ENCODE data around the gene EMP1. TPM values are rescaled to one million over a fixed set of nuclear protein-coding genes. Genes with fewer than 3 reads are reported as not detected.
A peak's percentile ranks its signal among the peaks of the same experiment; 100 is the strongest.

The EMP1 gene
- total RNA-seq, 2 donors from 2014 or later = 265 to 667 TPM

- no peaks in the 10 kb centered on the region for H3K9me3 ChIP-seq
- no peaks in the 10 kb centered on the region for H3K27me3 ChIP-seq
- no peak for DNase-seq
- intact Hi-C loops (cut with DNase I) = loop anchor here (10.0 kb wide), 1 partner anchor 235 kb away; no protein-coding TSS in a partner anchor
- no peaks in the 10 kb centered on the region for H3K36me3 ChIP-seq
- H3K4me3 ChIP-seq = no peak overlapping the region
- TF ChIP-seq CTCF (IDR thresholded peaks at IDR 0.05) = no peak
- H3K9ac ChIP-seq (ENCODE audit: low read depth in 2 of 2, low read length in 2 of 2) = no peak overlapping the region
- no peak overlapping the region for H3K27ac ChIP-seq
- no peaks in the 10 kb centered on the region for H3K4me1 ChIP-seq
Observed at GRCh38 chr12:13219320-13219719, 22.8 kb downstream of the EMP1 start.

GRCh38 chr12:13220838-13221237, 24.3 kb downstream of the EMP1 start:
- H3K27me3 ChIP-seq = no peaks in the 10 kb centered on the region
- no peaks in the 10 kb centered on the region for H3K9me3 ChIP-seq
- DNase-seq = no peak
- no peaks in the 10 kb centered on the region for H3K4me1 ChIP-seq
- TF ChIP-seq CTCF (IDR thresholded peaks at IDR 0.05) = no peak
- H3K27ac ChIP-seq = no peak overlapping the region
- intact Hi-C loops (cut with DNase I) = no loop called here
- no peak overlapping the region for H3K9ac ChIP-seq (ENCODE audit: low read depth in 2 of 2, low read length in 2 of 2)
- H3K4me3 ChIP-seq = no peak overlapping the region
- no peaks in the 10 kb centered on the region for H3K36me3 ChIP-seq

GRCh38 chr12:13222076-13222475, 25.6 kb downstream of the EMP1 start:
- Histone ChIP-seq H3K4me1 (no peaks in the 10 kb centered on the region), H3K27me3 (no peaks in the 10 kb centered on the region), H3K9me3 (no peaks in the 10 kb centered on the region), H3K27ac (no peak overlapping the region), H3K36me3 (no peaks in the 10 kb centered on the region), H3K9ac (ENCODE audit: low read depth in 2 of 2, low read length in 2 of 2) (peak overlapping the region in 1 of 2 donors; percentile 15), H3K4me3 (no peak overlapping the region)
- DNase-seq = peak; percentile 90
- intact Hi-C loops (cut with DNase I) = no loop called here
- no peak for TF ChIP-seq CTCF (IDR thresholded peaks at IDR 0.05)

- Histone ChIP-seq H3K9ac (ENCODE audit: low read depth in 2 of 2, low read length in 2 of 2) (no peak overlapping the region), H3K27me3 (no peaks in the 10 kb centered on the region), H3K36me3 (no peaks in the 10 kb centered on the region), H3K4me3 (no peak overlapping the region), H3K27ac (no peak overlapping the region), H3K9me3 (no peaks in the 10 kb centered on the region), H3K4me1 (no peaks in the 10 kb centered on the region)
- TF ChIP-seq CTCF (IDR thresholded peaks at IDR 0.05) = no peak
- DNase-seq = no peak
- intact Hi-C loops (cut with DNase I) = no loop called here
Observed at GRCh38 chr12:13223179-13223804, 26.8 kb downstream of the EMP1 start.

- no peak overlapping the region for H3K27ac ChIP-seq
- H3K27me3 ChIP-seq = no peaks in the 10 kb centered on the region
- intact Hi-C loops (cut with DNase I) = no loop called here
- no peaks in the 10 kb centered on the region for H3K4me1 ChIP-seq
- no peaks in the 10 kb centered on the region for H3K9me3 ChIP-seq
- H3K9ac ChIP-seq (ENCODE audit: low read depth in 2 of 2, low read length in 2 of 2) = no peak overlapping the region
- DNase-seq = no peak
- no peak for TF ChIP-seq CTCF (IDR thresholded peaks at IDR 0.05)
- no peaks in the 10 kb centered on the region for H3K36me3 ChIP-seq
- H3K4me3 ChIP-seq = no peak overlapping the region
Observed at GRCh38 chr12:13223941-13224340, 27.4 kb downstream of the EMP1 start.

Measured in colonic mucosa (tissue), 4 donors.